GM19324 (cell line): Measurements from ENCODE around the gene DLG5.

Experiments used
- ATAC-seq: cut with Tn5 transposase; IDR thresholded peaks from one replicate; pipeline ENCODE4 v1.9.1; 2021; ENCODE audit warnings: mild to moderate bottlenecking, moderate library complexity; ENCODE audit not compliant: unreplicated experiment, low FRiP score

DLG5 gene

DNA sequence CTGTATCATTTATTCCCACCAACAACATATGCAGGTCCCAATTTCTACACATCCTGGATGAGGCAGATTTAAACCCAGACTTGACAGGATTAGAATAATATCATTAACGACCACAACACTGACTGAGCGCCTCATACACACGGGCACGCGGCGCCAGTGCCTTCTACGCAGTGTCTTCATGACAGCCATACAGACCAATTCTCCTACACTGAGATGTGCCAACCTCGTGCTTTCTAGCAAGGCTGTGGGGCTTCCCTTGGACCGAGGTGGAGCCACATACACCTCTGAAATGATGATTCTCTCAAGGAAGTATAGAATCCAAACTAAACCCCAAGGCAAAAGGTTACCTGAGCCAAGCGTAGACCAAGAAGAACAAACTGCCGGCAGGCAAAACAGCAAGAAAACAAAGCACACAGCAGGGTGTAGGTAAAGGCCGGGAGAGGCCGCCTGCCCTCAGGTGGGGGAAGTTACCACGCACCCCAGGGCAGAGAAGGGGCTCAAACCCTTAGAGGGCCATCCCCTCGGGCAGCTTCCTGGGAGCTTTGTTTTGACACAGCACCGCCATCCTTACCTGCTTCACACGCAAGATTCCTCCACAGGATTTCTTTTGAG, 75.8 kb downstream of the DLG5 start:
- ATAC-seq = no peak

DNA sequence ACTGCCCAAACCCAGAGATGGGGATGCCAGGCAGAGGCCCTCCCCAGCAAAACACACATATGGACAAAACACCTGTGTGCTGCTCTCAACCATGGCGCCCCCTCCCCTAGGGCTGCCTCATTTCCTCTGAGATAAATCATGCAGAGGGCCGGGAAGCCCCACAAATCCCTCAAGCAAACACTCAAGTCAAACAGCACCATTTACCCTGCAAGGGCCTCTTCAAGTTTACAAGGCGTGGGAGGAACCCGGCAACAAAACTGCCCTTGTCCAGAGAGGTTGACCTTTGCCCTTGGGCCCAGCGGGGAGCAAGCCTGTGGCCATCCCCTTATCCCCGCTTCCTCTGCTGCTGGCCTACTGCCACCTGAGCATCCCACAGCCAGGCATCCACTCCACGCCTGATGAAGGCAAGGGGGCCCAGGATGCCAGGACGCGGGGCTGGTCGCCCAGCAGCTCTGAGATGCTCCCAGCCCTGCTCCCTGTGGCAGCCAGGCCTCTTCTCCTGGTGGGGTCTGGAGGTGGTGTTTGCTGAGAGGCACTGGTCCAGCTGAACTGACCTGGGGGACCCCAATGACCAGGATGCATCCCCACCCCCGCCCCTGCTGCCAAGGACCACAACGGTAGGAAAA, 77.4 kb downstream of the DLG5 start:
- no peak for ATAC-seq

DNA sequence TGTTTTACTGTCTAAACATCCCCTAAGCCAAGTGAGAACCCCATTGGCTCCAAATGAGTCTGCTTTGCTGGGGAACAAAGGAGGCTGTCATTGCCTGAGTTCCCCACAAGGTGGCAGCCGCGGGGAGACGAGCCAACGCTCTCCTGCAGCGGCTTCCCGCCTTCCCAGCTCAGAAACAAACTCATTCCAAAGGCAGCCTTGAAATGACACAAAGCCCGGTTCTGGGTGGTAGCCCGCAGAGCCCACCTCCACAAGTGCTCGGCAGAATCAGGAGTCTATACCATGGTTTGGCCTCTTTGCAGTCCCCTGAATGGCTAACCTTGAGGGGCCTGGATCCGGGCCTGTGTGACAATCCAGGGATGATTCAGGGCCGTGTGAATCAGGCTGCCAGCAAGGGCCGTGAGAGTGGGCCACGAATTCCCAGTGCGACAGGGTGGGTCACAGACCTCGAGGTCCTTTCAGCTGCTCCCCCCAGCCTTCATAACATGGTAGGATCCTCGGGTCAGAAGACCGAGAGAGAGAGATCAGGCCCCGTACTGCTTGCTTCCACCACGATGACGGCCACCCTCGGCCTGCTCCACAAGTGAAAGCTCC, 79.7 kb downstream of the DLG5 start:
- ATAC-seq = no peak

DNA sequence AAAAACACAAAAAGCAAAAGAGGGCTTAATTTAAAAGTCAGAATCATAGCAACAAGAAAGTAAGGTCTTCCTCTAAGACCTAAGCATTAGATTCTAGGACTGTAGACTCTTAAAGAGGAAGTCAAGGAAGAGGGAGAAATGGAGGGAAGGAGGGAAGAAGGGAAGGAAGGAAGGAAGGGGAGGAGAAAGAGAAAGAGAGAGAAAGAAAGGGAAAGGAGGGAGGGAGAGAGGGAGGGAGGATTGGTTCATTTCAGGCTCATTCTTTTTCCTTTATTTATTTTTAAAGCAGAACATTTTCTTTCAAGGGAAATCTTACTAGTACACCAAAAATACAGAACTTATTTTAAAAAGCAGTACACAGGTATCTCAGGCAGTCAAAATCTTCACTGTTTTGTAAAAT, 81.1 kb downstream of the DLG5 start:
- ATAC-seq = no peak

DNA sequence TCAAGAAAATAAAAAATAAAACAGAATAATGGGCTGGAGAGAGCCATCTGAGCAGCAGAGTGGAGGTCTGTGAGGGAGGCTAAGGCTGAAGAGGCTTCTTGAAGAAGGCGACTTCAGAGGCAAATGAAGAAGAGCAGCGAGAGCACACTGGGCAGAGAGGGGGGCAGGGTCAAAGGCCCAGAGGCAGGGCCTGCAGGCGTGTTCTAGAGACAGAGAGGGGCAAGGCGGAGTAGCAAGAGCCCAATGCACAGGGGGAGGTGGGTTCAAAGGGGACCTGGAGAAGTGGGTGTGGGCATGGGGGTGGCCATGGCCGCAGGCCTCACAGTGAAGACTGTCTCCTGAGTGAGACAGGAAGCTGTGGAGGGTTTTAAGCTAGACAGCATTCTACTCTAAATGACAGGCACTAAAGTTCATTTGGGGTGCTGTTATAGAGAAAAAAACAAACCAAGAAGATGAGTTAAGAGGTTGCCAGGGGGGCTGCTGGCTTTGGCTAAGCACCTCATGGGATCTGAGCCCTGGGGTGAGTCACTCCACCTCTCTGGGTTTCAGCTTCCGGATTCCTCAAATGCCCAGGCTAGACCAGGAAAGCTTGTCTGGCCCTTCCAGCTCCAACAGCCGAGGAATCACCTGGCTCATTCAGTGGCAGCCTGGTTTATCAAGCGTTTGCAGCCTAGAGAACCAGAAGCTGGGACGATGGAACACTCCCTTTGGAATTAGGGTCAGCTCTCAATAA, 81.7 kb downstream of the DLG5 start:
- no peak for ATAC-seq

DNA sequence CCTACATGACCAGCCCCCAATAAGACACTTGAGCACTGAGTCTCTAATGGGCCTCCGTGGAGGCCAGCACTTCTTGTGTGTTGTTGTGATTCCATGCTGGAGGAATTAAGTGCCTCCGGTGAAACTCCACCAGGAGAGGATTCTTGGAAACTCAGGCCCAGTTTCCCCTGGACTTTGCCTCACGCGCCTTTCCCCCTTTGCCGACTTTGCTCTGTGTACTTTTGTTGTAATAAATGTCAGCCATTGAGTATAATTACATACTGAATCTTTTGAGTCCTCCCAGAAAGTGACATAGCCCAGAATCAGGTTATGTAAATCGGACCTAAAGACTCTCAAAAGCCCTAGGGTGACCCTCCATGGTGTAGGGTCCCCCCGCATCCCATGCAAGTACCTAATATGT, 82.4 kb downstream of the DLG5 start:
- no peak for ATAC-seq

DNA sequence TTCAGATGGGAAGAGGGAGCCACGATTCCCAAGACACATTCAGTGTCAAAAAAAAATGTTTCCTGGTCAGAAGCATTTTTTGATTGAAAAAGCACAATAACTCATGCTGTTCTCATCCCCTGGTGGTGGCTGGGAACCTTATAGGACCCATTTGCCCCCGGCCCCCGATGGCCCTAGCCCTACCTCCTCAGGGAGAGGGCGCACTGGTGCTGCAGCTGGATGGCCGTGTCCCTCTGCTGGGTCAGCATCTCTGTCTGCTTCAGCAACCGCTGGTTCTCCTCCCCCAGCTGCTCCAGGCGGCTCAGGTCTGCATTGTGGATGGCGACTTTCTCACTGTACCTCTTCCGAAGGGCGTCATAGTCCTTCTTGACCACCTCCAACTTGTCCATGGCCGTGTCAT, 83.3 kb downstream of the DLG5 start:
- ATAC-seq = no peak

DNA sequence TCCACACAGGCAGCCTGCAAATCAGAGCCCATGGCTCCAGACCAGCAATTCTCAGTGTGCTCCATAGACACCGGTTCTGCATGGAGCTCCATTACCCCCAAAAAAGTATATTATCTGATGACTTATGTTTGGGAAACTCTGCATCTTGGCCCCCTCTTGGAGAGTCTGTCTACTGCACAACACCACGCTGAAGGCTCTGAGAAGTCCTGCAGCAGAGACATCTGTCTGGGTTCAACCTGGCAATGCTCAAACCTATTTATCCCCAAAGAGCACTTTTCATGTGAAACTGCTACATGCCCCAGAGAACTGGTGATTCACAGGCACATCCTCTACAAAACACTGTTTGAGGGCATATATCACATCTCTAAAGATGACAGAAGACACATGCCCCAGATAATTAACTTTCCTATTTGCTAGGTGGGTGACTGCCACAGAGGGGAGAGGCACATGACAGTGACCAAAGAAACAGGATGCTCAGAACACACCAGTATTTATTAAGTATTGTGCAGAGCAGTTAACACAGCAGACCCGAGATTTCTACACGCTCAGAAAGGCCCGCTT, 83.8 kb downstream of the DLG5 start:
- ATAC-seq = no peak

DNA sequence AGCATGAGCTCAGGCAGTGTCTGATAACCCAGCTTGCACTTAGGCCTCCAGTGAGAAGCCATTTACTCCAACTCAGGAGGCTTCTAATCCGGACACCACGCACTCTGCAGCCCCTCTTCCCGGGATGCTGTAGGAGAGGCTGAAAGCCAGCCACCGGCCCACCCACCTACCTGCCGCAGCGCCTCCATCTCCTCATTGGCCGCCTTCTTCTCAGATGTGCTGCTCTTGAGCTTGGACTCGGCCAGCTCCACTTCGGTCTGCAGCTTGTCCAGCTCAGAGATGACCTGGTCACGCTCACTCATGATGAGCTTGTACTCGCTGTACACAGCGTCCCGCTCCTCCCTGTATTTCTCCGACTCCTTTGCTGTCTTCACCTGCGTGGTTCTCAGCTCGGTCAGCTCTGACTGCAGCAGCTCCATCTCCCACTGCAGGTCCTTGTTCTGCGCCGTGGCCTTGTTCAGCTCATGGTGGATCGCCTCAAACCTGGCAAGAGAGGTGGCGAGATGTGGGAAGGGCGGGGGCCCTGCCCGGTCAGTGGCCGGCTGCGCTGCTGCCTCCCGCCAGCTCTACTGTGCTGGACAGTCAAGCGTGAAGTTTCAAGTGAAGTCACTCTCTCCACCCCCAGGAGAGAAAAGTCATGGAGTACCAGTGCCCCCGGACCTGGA, 84.7 kb downstream of the DLG5 start:
- no peak for ATAC-seq

DNA sequence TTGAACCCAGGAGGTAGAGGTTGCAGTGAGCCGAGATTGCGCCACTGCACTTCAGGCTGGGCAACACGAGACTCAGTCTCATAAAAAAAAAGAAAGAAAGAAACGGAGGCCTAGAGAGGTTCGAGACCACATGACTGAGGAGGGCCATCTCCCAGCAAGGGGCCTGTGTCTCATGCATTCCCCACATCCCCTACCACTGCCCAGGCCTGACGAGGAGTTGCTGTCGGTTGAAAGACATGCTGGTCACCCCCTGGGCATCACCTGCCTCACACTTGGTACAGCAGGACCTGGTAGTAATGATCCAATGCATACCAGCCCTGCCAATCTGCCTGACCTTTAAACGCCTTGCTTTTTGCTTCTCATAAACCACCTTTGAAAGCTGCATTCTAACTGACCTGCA, 85.9 kb downstream of the DLG5 start:
- ATAC-seq = no peak

DNA sequence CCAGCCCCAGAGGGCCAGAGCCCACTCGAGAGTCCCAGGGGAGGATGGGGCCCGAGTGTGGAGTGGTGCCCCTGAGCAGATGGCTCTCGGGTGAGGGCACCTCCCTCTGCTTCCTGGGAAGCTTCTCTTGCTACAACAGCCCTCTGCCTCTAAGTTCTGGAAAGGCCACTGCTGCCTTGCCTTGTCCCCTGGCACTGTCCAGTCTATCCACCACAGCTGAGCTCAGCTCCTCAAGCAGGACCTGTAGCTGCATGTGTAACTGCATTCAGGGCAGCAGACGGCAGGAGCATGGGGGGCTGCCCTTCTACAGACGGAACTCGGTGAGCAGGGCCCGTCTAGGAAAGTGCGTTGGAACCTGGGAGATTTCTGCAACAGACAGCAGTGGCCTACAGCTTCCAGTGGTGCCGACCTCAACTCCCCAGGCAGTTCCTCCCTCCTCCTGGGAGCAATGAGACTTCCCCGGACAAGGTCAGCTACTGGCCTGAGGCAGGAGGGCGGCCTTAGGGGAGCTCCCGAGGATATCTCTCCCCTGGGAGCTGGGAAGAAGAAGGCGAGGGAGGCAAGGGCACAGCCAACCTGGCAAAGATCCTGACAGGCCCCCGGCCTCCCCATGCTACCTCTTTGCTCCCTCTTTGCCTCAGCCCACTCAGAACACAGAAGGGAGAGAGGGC, 88.5 kb downstream of the DLG5 start:
- no peak for ATAC-seq

DNA sequence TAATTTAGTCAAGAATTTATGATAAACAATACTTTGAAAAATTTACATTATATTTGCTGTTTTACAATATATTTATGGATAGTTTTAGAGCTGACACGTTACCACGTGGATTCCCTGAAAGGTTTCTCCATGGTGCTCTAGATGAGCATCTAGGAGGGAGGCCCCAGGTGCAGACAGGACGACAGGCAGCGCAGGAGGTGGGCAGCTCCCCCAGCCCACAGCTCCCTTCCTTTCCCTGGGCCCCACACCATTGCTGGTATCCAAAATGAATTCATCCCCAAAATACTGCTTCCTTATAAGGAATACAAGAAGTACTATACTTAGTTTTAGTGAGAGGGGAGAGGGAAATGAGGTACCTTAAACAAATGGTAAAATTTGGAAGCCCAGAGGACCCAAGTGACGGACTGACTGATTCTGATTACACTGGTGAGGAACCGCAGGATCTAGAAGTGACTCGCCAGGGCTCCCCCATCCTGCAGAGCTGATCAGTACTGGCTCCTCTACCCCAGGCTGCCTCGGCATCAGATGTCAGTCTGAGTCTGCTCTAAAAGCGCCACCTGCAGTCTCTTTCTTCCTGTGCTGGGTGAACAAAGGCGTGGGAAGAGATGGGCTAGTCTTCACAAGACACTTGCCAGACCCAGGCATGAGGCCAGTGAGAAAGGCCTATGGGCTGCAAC, 89.2 kb downstream of the DLG5 start:
- ATAC-seq = no peak

DNA sequence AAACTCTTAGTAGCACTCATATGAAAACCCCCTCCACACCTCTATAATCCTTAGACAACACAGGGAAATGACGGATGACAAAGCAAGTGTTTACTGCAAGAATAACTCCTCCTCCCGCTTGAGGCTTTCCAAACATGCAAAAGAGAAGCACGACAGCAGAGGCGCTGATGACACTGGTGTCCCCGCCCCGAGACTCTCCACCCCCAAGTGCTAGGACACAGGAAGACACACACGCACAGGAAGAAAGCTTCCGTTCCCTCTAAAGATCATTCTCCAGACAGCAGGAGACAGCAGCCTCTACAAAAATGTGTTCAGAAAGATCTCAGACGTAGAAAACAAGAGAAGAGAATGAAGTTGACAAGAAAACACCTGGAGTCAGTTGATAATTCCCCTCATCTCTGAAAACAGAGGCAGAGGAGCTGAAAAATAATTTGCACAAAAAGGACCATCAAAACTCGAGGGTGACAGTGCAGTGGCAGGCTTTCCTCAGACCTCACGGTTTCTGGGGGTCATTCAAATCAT, 90.2 kb downstream of the DLG5 start:
- ATAC-seq = no peak

DNA sequence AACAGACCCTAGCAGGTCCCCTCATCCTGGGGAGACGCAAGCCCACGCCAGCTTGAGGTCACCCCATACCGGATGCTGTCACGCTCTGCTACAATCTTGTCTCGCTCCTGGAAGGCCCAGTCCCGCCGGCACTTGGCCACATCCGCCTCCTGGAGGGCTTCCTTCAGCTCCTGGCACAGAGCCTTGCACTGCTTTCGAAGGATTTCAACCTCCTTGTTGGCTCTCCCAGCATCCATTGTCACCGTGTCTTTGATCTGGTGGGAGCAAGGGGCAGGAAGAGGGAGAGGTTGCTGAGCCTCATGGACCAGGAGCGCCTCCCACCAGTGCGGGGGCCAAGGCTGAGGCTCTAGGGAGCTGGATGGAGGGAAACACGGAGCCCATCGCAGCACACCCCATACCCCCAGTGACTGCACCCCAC, 90.9 kb downstream of the DLG5 start:
- ATAC-seq = no peak

DNA sequence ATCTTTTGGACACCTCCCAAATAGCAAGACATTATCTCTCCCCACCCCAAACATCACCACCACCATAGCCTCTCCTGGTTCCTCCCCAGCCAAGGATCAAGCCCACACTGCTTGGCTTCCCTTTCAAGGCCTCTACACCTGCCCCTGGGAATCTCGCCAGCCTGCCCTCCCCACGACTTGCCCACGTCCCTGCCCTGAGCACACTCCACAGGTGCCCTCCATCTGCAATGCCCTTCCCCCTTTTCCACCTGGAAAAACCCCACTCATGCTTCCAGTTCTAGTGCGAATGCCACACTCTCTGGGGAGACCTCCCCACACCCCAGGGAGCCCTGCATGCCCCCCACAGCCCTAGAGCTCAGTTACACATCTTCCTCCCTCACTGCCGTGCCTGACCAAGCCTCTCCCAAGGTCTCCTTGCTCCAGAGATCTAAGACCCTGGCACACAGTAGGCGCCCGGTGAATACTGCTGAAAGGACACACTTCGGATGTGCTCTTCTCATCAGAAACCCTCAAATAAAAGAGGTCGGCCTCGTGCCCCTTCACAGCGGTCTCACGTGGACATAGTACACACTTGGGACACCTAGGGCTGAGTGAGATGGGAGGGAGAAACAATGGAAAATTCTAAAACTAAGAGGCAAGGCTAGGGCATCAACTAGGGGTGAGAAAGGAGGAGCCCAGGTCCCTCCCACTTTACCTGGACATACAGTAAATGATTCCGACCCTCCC, 91.4 kb downstream of the DLG5 start:
- no peak for ATAC-seq

DNA sequence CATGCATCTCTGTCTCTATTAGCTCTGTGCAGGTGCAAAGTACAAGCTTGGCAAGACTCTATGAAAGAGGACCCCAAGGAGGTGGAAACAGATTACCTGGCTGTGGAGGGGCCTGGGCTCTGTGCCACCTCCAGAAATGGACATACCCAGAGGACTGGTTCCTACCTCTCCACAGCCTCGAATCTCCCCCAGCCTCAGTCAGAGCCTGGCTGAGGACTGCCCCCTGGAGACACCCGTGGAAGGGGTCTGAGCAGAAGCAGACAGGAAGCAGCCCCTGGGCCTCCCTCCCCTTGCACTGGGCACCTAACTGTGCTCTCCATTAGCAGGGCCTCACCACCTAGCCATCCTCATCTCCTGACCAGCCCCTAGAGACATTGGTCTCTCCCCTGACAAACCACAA, 92.0 kb downstream of the DLG5 start:
- no peak for ATAC-seq

DNA sequence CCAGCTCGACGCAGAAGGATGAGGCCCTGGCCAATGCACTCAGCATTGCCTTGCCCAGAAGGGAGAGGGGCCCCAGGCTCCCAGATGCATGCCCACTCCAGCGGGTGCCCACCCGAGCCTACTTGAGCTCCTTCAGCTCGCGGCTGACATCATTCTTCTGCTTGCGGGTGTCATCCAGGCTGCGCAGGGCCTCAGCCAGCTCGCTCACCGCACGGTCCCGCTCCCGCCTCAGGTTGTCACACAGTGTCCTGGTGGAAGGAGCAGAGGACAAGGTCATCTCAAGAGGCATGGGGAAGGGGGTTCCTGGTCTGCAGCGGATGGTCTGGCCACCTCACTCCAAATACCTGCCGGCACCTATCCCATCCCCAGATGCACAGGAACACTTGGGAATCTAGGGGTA, 92.8 kb downstream of the DLG5 start:
- no peak for ATAC-seq

DNA sequence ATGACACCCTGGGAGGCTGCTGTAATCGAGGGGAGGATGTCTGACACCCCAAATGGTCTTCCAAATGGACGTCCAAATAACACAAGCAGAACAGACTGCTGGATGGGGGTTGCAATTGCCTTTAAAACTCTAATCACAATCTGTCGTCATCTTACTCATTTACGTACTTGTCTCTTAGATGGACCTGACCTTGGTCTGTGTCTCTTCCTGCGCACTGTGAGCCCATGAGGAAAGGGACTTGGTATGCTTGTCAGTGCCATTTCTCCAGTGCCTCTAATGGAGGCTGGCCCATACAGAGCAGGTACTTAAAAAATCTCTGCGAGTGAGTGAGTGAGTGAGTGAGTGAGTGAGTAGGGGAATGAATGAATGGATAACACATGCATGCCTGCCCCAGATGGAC, 93.3 kb downstream of the DLG5 start:
- no peak for ATAC-seq

DNA sequence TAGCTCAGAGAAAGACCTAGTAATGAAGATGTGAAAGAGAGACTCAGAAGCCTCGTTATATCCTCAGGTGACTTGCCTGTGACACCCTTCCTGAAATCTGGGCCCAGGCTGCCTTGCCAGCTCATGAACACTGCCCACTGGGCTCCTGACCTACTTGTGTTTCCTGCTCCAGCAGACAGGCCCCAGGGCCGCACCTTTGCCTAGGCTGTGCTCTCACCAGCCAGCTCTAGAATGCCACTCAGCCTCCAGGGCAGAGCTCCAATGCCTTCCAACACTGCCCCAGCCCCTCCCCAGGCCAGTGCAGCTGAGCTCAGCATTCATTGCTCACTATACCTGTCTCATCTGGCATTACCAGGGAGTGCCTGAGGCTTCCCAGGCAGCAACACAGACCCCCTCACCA, 94.3 kb downstream of the DLG5 start:
- no peak for ATAC-seq
